Measurements from ENCODE around the gene VPS13D.

The VPS13D gene

GRCh38 chr1:12188115-12188514 is 41.7 kb upstream of the VPS13D start:
- Histone ChIP-seq H3K4ac (ENCODE audit: low read depth, low read length) (no peak overlapping the region), H2AK5ac (ENCODE audit: low read length) (no peak overlapping the region), H3K9ac (ENCODE audit: low read length) (no peak overlapping the region), H2BK120ac (ENCODE audit: low read depth, low read length) (no peak overlapping the region), H2BK5ac (ENCODE audit: low read length) (no peak overlapping the region), H3K27me3 (ENCODE audit: insufficient read depth, low read length, poor library complexity) (no peaks in the 10 kb centered on the region), H3K4me3 (ENCODE audit: low read length) (no peak overlapping the region), H3K36me3 (ENCODE audit: control insufficient read depth, insufficient read depth, low read length) (no peaks in the 10 kb centered on the region), H3K23ac (ENCODE audit: low read length) (no peak overlapping the region), H3K18ac (ENCODE audit: low read length) (no peak overlapping the region), H4K8ac (ENCODE audit: low read depth, low read length) (no peak overlapping the region), H3K56ac (ENCODE audit: low read length) (no peak overlapping the region), H3K27ac (ENCODE audit: low read depth, low read length) (no peak overlapping the region), H3K4me2 (ENCODE audit: low read length) (no peak overlapping the region), H3K79me2 (ENCODE audit: control insufficient read depth, insufficient read depth, low read length) (no peaks in the 10 kb centered on the region), H4K5ac (ENCODE audit: low read length) (no peak overlapping the region), H3K79me1 (ENCODE audit: low read length) (no peaks in the 10 kb centered on the region), H2BK15ac (replicated peaks; ENCODE audit: low read depth) (no peak overlapping the region), H3K4me1 (ENCODE audit: control insufficient read depth, low read depth, low read length) (peaks cover 1% of the 10 kb centered on the region)
- DNase-seq, result no peak
- no CpG with 5 or more reads among the region's 3 CpGs for WGBS (ENCODE audit: extremely low coverage, insufficient coverage, low lambda C conversion rate)

DNA sequence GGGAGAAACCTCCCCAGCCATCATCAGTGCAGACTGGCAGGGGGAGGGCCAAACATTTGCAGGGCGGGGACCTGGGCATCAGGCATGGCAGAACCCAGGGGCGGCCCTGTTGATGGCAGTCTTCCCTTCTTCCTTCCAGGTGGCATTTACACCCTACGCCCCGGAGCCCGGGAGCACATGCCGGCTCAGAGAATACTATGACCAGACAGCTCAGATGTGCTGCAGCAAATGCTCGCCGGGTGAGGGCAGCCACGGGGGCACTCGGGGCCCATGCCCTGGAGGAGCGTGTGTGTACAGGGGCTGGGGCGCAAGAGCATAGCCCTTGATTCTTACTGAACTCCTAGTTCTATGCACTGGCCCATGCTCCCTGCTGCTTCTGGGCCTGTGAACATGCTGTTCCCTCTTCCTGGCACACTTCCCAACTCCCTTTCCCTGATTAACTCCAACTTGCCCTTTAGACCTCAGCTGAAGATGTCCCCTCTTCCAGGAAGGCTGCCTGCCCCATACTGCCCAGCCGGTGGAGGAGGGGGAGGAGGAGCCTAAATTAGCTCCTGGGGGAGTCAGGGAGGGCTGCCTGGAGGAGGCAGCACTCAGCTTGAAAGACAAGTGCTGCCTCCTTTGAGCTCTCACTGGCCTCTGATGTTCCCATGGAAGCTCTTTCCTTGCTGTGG is 41.0 kb upstream of the VPS13D start:
- Histone ChIP-seq H3K23ac (ENCODE audit: low read length) (no peak overlapping the region), H3K79me1 (ENCODE audit: low read length) (no peaks in the 10 kb centered on the region), H3K4me1 (ENCODE audit: control insufficient read depth, low read depth, low read length) (peaks cover 1% of the 10 kb centered on the region), H2BK5ac (ENCODE audit: low read length) (no peak overlapping the region), H3K36me3 (ENCODE audit: control insufficient read depth, insufficient read depth, low read length) (no peaks in the 10 kb centered on the region), H3K4ac (ENCODE audit: low read depth, low read length) (no peak overlapping the region), H3K27ac (ENCODE audit: low read depth, low read length) (no peak overlapping the region), H4K5ac (ENCODE audit: low read length) (no peak overlapping the region), H2BK15ac (replicated peaks; ENCODE audit: low read depth) (no peak overlapping the region), H3K56ac (ENCODE audit: low read length) (no peak overlapping the region), H3K4me2 (ENCODE audit: low read length) (no peak overlapping the region), H2AK5ac (ENCODE audit: low read length) (no peak overlapping the region), H3K27me3 (ENCODE audit: insufficient read depth, low read length, poor library complexity) (no peaks in the 10 kb centered on the region), H4K8ac (ENCODE audit: low read depth, low read length) (no peak overlapping the region), H3K4me3 (ENCODE audit: low read length) (no peak overlapping the region), H2BK120ac (ENCODE audit: low read depth, low read length) (no peak overlapping the region), H3K79me2 (ENCODE audit: control insufficient read depth, insufficient read depth, low read length) (no peaks in the 10 kb centered on the region), H3K9ac (ENCODE audit: low read length) (no peak overlapping the region), H3K18ac (ENCODE audit: low read length) (no peak overlapping the region)
- no CpG with 5 or more reads among the region's 13 CpGs for WGBS (ENCODE audit: extremely low coverage, insufficient coverage, low lambda C conversion rate)
- DNase-seq, result peak; percentile 24

DNA sequence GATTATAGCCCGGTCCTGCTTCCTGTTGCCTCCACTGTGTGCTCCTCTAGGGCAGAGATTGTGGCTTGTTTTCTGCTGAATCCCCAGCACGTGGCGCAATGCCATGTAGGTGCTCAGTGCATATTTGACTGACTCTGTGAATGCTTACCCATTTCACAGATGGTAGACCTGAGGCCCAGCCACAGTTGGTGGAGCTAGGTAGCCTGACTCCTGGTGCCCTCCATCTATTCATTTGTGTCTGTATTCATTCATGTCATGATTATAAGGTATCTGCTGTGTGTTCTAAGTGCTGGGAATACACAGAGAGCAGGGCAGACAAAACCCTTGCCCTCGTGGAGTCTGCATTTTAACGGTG is 40.5 kb upstream of the VPS13D start:
- H3K9ac ChIP-seq (ENCODE audit: low read length), result no peak overlapping the region
- no peak overlapping the region for H3K4ac ChIP-seq (ENCODE audit: low read depth, low read length)
- no peaks in the 10 kb centered on the region for H3K79me2 ChIP-seq (ENCODE audit: control insufficient read depth, insufficient read depth, low read length)
- no peak overlapping the region for H4K5ac ChIP-seq (ENCODE audit: low read length)
- H2AK5ac ChIP-seq (ENCODE audit: low read length), result no peak overlapping the region
- H3K4me1 ChIP-seq (ENCODE audit: control insufficient read depth, low read depth, low read length), result no peaks in the 10 kb centered on the region
- no peak overlapping the region for H3K4me3 ChIP-seq (ENCODE audit: low read length)
- no peak overlapping the region for H2BK15ac ChIP-seq (replicated peaks; ENCODE audit: low read depth)
- H3K23ac ChIP-seq (ENCODE audit: low read length), result no peak overlapping the region
- H3K36me3 ChIP-seq (ENCODE audit: control insufficient read depth, insufficient read depth, low read length), result no peaks in the 10 kb centered on the region
- no peaks in the 10 kb centered on the region for H3K79me1 ChIP-seq (ENCODE audit: low read length)
- H2BK120ac ChIP-seq (ENCODE audit: low read depth, low read length), result no peak overlapping the region
- no peak overlapping the region for H3K4me2 ChIP-seq (ENCODE audit: low read length)
- no peak overlapping the region for H3K27ac ChIP-seq (ENCODE audit: low read depth, low read length)
- H3K27me3 ChIP-seq (ENCODE audit: insufficient read depth, low read length, poor library complexity), result no peaks in the 10 kb centered on the region
- no peak for DNase-seq
- H3K18ac ChIP-seq (ENCODE audit: low read length), result no peak overlapping the region
- H2BK5ac ChIP-seq (ENCODE audit: low read length), result no peak overlapping the region
- H3K56ac ChIP-seq (ENCODE audit: low read length), result no peak overlapping the region
- no peak overlapping the region for H4K8ac ChIP-seq (ENCODE audit: low read depth, low read length)
- no CpG with 5 or more reads among the region's 5 CpGs for WGBS (ENCODE audit: extremely low coverage, insufficient coverage, low lambda C conversion rate)

DNA sequence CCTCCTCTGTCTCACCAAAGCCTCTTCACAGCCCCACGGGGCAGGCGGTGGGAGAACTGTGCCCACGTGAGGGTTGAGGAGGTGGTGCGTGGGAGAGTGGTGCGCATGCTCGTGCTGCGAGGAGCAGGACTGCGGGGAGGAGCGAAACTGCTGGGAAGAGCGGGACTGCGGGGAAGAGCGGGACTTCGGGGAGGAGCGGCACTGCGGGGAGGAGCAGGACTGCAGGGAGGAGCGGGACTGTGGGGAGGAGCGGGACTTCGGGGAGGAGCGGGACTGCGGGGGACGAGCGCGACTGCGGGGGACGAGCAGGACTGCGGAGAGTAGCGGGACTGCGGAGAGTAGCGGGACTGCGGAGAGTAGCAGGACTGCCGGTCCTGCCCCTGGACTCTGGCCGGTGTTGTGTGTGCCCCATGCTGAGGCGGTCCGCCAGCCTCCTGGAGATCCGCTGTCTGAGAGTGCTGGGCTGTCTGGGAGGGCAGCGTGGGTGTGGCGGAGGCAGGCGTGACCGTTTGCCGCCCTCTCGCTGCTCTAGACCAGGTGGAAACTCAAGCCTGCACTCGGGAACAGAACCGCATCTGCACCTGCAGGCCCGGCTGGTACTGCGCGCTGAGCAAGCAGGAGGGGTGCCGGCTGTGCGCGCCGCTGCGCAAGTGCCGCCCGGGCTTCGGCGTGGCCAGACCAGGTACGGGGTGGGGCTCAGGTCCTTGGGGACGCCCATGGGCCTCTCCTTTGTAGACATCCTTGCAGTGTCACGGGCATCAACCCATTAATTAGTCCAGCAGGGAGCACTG is 38.4 kb upstream of the VPS13D start:
- Histone ChIP-seq H3K27me3 (ENCODE audit: insufficient read depth, low read length, poor library complexity) (no peaks in the 10 kb centered on the region), H3K56ac (ENCODE audit: low read length) (no peak overlapping the region), H2AK5ac (ENCODE audit: low read length) (no peak overlapping the region), H3K4me3 (ENCODE audit: low read length) (no peak overlapping the region), H3K4ac (ENCODE audit: low read depth, low read length) (no peak overlapping the region), H3K79me1 (ENCODE audit: low read length) (no peaks in the 10 kb centered on the region), H3K27ac (ENCODE audit: low read depth, low read length) (no peak overlapping the region), H3K18ac (ENCODE audit: low read length) (no peak overlapping the region), H4K8ac (ENCODE audit: low read depth, low read length) (no peak overlapping the region), H2BK120ac (ENCODE audit: low read depth, low read length) (no peak overlapping the region), H3K79me2 (ENCODE audit: control insufficient read depth, insufficient read depth, low read length) (no peaks in the 10 kb centered on the region), H3K9ac (ENCODE audit: low read length) (no peak overlapping the region), H3K36me3 (ENCODE audit: control insufficient read depth, insufficient read depth, low read length) (no peaks in the 10 kb centered on the region), H2BK5ac (ENCODE audit: low read length) (no peak overlapping the region), H3K23ac (ENCODE audit: low read length) (no peak overlapping the region), H3K4me1 (ENCODE audit: control insufficient read depth, low read depth, low read length) (no peaks in the 10 kb centered on the region), H4K5ac (ENCODE audit: low read length) (no peak overlapping the region), H3K4me2 (ENCODE audit: low read length) (no peak overlapping the region), H2BK15ac (replicated peaks; ENCODE audit: low read depth) (no peak overlapping the region)
- no CpG with 5 or more reads among the region's 58 CpGs for WGBS (ENCODE audit: extremely low coverage, insufficient coverage, low lambda C conversion rate)
- no peak for DNase-seq

DNA sequence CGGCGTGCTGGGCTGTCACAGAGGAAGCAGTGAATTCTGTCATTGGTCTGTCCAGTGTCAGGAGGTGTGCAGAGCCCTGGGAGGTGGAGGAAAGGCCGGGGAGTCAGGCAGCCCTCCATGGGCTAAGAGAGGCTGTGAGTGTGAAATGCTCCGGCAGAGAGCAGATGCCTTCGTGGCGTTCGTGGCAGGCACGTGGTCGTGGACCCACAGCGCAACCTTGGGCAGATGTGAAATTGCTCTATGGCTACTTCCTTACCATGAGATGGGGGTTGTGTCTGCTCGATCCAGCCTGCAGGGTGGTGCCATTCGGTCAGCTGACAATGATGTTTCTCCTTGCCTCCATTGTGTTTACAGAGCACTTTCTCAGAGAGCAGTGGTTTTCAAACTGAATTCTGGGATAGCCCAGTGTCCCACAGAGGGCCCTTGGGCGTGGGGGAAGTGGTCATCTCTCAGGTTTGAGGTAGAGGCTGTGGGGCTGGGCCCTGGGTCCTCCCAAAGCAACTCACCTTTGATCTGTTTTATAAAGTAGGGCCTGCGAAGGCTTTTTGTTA is 35.1 kb upstream of the VPS13D start:
- Histone ChIP-seq H3K56ac (ENCODE audit: low read length) (no peak overlapping the region), H3K23ac (ENCODE audit: low read length) (no peak overlapping the region), H2BK15ac (replicated peaks; ENCODE audit: low read depth) (no peak overlapping the region), H3K9ac (ENCODE audit: low read length) (no peak overlapping the region), H3K27me3 (ENCODE audit: insufficient read depth, low read length, poor library complexity) (no peaks in the 10 kb centered on the region), H4K8ac (ENCODE audit: low read depth, low read length) (no peak overlapping the region), H3K79me1 (ENCODE audit: low read length) (no peaks in the 10 kb centered on the region), H3K4me2 (ENCODE audit: low read length) (no peak overlapping the region), H2BK5ac (ENCODE audit: low read length) (no peak overlapping the region), H4K5ac (ENCODE audit: low read length) (no peak overlapping the region), H3K4me1 (ENCODE audit: control insufficient read depth, low read depth, low read length) (no peaks in the 10 kb centered on the region), H3K4ac (ENCODE audit: low read depth, low read length) (no peak overlapping the region), H2AK5ac (ENCODE audit: low read length) (no peak overlapping the region), H3K36me3 (ENCODE audit: control insufficient read depth, insufficient read depth, low read length) (no peaks in the 10 kb centered on the region), H3K79me2 (ENCODE audit: control insufficient read depth, insufficient read depth, low read length) (no peaks in the 10 kb centered on the region), H3K18ac (ENCODE audit: low read length) (no peak overlapping the region), H2BK120ac (ENCODE audit: low read depth, low read length) (no peak overlapping the region), H3K4me3 (ENCODE audit: low read length) (no peak overlapping the region), H3K27ac (ENCODE audit: low read depth, low read length) (no peak overlapping the region)
- no peak for DNase-seq
- WGBS (ENCODE audit: extremely low coverage, insufficient coverage, low lambda C conversion rate), result no CpG with 5 or more reads among the region's 14 CpGs
